ENCODE results near the gene ELF3. TPM values are rescaled to one million over a fixed set of nuclear protein-coding genes. Genes with fewer than 3 reads are reported as not detected.
A peak's percentile ranks its signal among the peaks of the same experiment; 100 is the strongest.

The ELF3 gene
- total and polyA plus RNA-seq, 2 of the 13 experiments (the other 11 are each of a cell fraction or from before 2014, with no cell fraction given) = 11.5 to 55.1 TPM

GRCh38 chr1:202009326-202010179 is 834 bp upstream of the ELF3 start (continued):
- no peak for TF ChIP-seq TFAP4 (IDR thresholded peaks at IDR 0.05; ENCODE audit: borderline replicate concordance, low read depth)
- no peak for TF ChIP-seq MTERF4 (CRISPR knock-in tag; IDR thresholded peaks at IDR 0.05)
- peak; percentile 50; the same call in 1 of the 2 replicates for TF ChIP-seq ZNF275 (CRISPR knock-in tag; IDR thresholded peaks at IDR 0.05; ENCODE audit: borderline replicate concordance)
- TF ChIP-seq ZNF432 (CRISPR knock-in tag; IDR thresholded peaks at IDR 0.05; ENCODE audit: borderline replicate concordance) = no peak
- 0 out of 2 replicates have a peak, but pooled peaks have one; percentile 0 for TF ChIP-seq AFF4 (CRISPR knock-in tag; IDR thresholded peaks at IDR 0.05)
- no peak for TF ChIP-seq NPAS2 (CRISPR knock-in tag; IDR thresholded peaks at IDR 0.05; ENCODE audit: borderline replicate concordance)
- no peak for TF ChIP-seq ZNF777 (CRISPR knock-in tag; IDR thresholded peaks at IDR 0.05)
- no peak for TF ChIP-seq SOX6 (IDR thresholded peaks at IDR 0.05)
- TF ChIP-seq SOX6 (CRISPR knock-in tag; IDR thresholded peaks at IDR 0.05) = no peak; the same call in none of the 2 replicates
- no peak for TF ChIP-seq ZNF136 (CRISPR knock-in tag; IDR thresholded peaks at IDR 0.05; ENCODE audit: low read depth)
- no peak for TF ChIP-seq GLMP (CRISPR knock-in tag; IDR thresholded peaks at IDR 0.05; ENCODE audit: borderline replicate concordance)
- no peak for TF ChIP-seq ZHX1 (CRISPR knock-in tag; IDR thresholded peaks at IDR 0.05; ENCODE audit: low read depth)
- no peak for TF ChIP-seq STAT5B (CRISPR knock-in tag; IDR thresholded peaks at IDR 0.05)
- TF ChIP-seq ZNF883 (CRISPR knock-in tag; IDR thresholded peaks at IDR 0.05; ENCODE audit: not compliant biosample characterization) = no peak
- no peak for TF ChIP-seq ATF5 (CRISPR knock-in tag; IDR thresholded peaks at IDR 0.05; ENCODE audit: low read depth)
- no peak for TF ChIP-seq MEF2D (CRISPR knock-in tag; IDR thresholded peaks at IDR 0.05)
